GM19468 (cell line): Measurements from ENCODE around the gene SRPX2.

Experiments
- ATAC-seq: cut with Tn5 transposase; IDR thresholded peaks from one replicate; pipeline ENCODE4 v1.9.1; 2021; ENCODE audit warnings: mild to moderate bottlenecking, moderate library complexity, moderate number of reproducible peaks; ENCODE audit not compliant: unreplicated experiment; ENCODE audit errors: extremely low read depth

Gene SRPX2

GRCh38 chrX:100648458-100649417, 4.7 kb downstream of the SRPX2 start:
- ATAC-seq, result no peak

- ATAC-seq, result no peak
Measured at GRCh38 chrX:100649550-100650356, 5.8 kb downstream of the SRPX2 start.

GRCh38 chrX:100650841-100651240, 6.8 kb downstream of the SRPX2 start:
- ATAC-seq, result no peak

GRCh38 chrX:100652266-100652665, 8.3 kb downstream of the SRPX2 start:
- no peak for ATAC-seq

GRCh38 chrX:100654261-100654660, 10.3 kb downstream of the SRPX2 start:
- ATAC-seq, result no peak

GRCh38 chrX:100658941-100659381, 15.0 kb downstream of the SRPX2 start:
- no peak for ATAC-seq

GRCh38 chrX:100659431-100660137, 15.6 kb downstream of the SRPX2 start:
- no peak for ATAC-seq

- ATAC-seq, result no peak
Measured at GRCh38 chrX:100662170-100662569, 18.2 kb downstream of the SRPX2 start.

- no peak for ATAC-seq
Measured at GRCh38 chrX:100662796-100663195, 18.8 kb downstream of the SRPX2 start.

GRCh38 chrX:100663642-100664041, 19.6 kb downstream of the SRPX2 start:
- ATAC-seq, result no peak

- ATAC-seq, result no peak
Measured at GRCh38 chrX:100672966-100673365, 29.0 kb downstream of the SRPX2 start.

- no peak for ATAC-seq
Measured at GRCh38 chrX:100673397-100673953, 29.5 kb downstream of the SRPX2 start.

GRCh38 chrX:100674705-100675104, 30.7 kb downstream of the SRPX2 start:
- peak; percentile 27 for ATAC-seq

- ATAC-seq, result no peak
Measured at GRCh38 chrX:100677611-100678181, 33.7 kb downstream of the SRPX2 start.

GRCh38 chrX:100680756-100681155, 36.8 kb downstream of the SRPX2 start:
- ATAC-seq, result no peak

- no peak for ATAC-seq
Measured at GRCh38 chrX:100681599-100681998, 37.6 kb downstream of the SRPX2 start.

GRCh38 chrX:100682939-100683338, 38.9 kb downstream of the SRPX2 start:
- ATAC-seq, result no peak

GRCh38 chrX:100685284-100685996, 41.4 kb downstream of the SRPX2 start:
- ATAC-seq, result peak; percentile 66

GRCh38 chrX:100685997-100686305, 42.0 kb downstream of the SRPX2 start:
- no peak for ATAC-seq
